Right cardiac atrium (tissue), 5 donors: ENCODE results near the gene STX16. TPM values are rescaled to one million over a fixed set of nuclear protein-coding genes. Genes with fewer than 3 reads are reported as not detected.

Experiments
- ATAC-seq, 2 donors: fragments of 200-7000 bp; cut with Tn5 transposase; one replicate each; pipeline versions ENCODE4 v1.8.0 to v1.9.1; 2020; ENCODE audit warnings: moderate library complexity in 2 of 2, mild to moderate bottlenecking in 1 of 2
- DNase-seq, 3 donors: peaks; one replicate each; pipeline ENCODE4 v3.0.0-alpha.2; 2020
- H3K27ac ChIP-seq: one replicate; pipeline ENCODE4 v1.5.1; 2013; ENCODE audit warnings: mild to moderate bottlenecking, low read length, control low read depth, moderate library complexity
- H3K27me3 ChIP-seq: one replicate; pipeline ENCODE4 v1.6.1; 2013; ENCODE audit not compliant: control insufficient read depth, insufficient read depth
- H3K4me1 ChIP-seq: one replicate; pipeline ENCODE4 v1.6.1; 2013; ENCODE audit warnings: low read length; ENCODE audit not compliant: control insufficient read depth, insufficient read depth
- H3K4me3 ChIP-seq: one replicate; pipeline ENCODE4 v1.5.1; 2013; ENCODE audit warnings: low read length, control low read depth
- H3K9me3 ChIP-seq: one replicate; pipeline ENCODE4 v1.6.1; 2013; ENCODE audit warnings: low read length; ENCODE audit not compliant: control insufficient read depth
- WGBS: extraction: QIAGEN DNeasy Blood & Tissue Kit; methylation state at CpG from one replicate; pipeline ENCODE4 v1.1.7; 2013; 5-methylcytosine and 5-hydroxymethylcytosine counted together
- intact Hi-C, 4 donors: fragments of 100-400 bp; cut with DNase I; formaldehyde crosslinking; loops; one replicate each; pipeline versions ENCODE4 v1.11.0 to v1.14.0; 2022 to 2023
- polyA plus RNA-seq: library from polyadenylated mRNA; stranded (reverse); fragments of 200-250 nt; gene quantifications from one replicate; pipeline ENCODE4 v1.2.3, GENCODE V29; 2013
- total RNA-seq, 4 donors: library from RNA; stranded (reverse); fragmentation: NEBNext Ultra II Directional; extraction: Animal tissue kit (Norgen Biotek cat#: 25700); gene quantifications; one replicate each; pipeline ENCODE4 v1.2.1, GENCODE V29; 2021
- donor health status: healthy with polysubstance abuse.
- donor health status: DM: no; HTN: yes; CAD: no.
- donor health status: DM: no; HTN: no; CAD: no.
- donor health status: DM: no; HTN: yes; CAD: no; lungs with severe emphysema.
- donor health status: DM: yes; HTN: yes; CAD: no.

STX16 gene
- total and polyA plus RNA-seq, 5 donors: 28.0 to 35.0 (median 33.0) TPM

GRCh38 chr20:58709013-58709702 is 58.1 kb downstream of the STX16 start:
- 88% methylated on average over 9 of the region's 9 CpGs for WGBS
- Histone ChIP-seq H3K27me3 (no peaks in the 10 kb centered on the region), H3K9me3 (no peaks in the 10 kb centered on the region), H3K4me3 (no peak overlapping the region), H3K4me1 (no peaks in the 10 kb centered on the region), H3K27ac (no peak overlapping the region)
- DNase-seq: no peak
- ATAC-seq: no peak
- intact Hi-C loops: no loop called here

DNA sequence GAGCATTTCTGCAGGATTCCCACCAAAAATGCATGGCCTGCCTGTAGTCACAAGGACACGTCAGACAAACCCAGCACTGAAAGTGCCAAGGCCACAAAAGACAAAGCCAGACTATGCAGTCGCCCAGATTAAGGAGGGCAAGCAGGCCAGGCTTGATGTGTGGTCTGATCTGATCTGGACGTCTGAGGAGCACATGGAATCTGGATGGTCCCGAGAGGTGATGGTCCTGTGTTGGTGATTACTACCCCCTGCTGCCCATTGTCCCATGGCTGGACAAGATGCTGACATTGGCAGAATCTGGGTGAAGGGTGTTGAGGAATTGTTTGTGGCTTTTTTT is 58.6 kb downstream of the STX16 start:
- H3K4me1 ChIP-seq: no peaks in the 10 kb centered on the region
- intact Hi-C loops: no loop called here
- no peaks in the 10 kb centered on the region for H3K27me3 ChIP-seq
- 84% methylated on average over 4 of the region's 4 CpGs for WGBS
- no peak overlapping the region for H3K27ac ChIP-seq
- no peak overlapping the region for H3K4me3 ChIP-seq
- DNase-seq (no peak), ATAC-seq (no peak)
- no peaks in the 10 kb centered on the region for H3K9me3 ChIP-seq

GRCh38 chr20:58710481-58711265 is 59.6 kb downstream of the STX16 start:
- intact Hi-C loops: no loop called here
- H3K27ac ChIP-seq: no peak overlapping the region
- no peaks in the 10 kb centered on the region for H3K27me3 ChIP-seq
- 88% methylated on average over 17 of the region's 17 CpGs for WGBS
- H3K4me1 ChIP-seq: no peaks in the 10 kb centered on the region
- ATAC-seq (no peak), DNase-seq (peak in 2 of 3 donors; percentile 5 to 30)
- H3K4me3 ChIP-seq: no peak overlapping the region
- H3K9me3 ChIP-seq: no peaks in the 10 kb centered on the region

DNA sequence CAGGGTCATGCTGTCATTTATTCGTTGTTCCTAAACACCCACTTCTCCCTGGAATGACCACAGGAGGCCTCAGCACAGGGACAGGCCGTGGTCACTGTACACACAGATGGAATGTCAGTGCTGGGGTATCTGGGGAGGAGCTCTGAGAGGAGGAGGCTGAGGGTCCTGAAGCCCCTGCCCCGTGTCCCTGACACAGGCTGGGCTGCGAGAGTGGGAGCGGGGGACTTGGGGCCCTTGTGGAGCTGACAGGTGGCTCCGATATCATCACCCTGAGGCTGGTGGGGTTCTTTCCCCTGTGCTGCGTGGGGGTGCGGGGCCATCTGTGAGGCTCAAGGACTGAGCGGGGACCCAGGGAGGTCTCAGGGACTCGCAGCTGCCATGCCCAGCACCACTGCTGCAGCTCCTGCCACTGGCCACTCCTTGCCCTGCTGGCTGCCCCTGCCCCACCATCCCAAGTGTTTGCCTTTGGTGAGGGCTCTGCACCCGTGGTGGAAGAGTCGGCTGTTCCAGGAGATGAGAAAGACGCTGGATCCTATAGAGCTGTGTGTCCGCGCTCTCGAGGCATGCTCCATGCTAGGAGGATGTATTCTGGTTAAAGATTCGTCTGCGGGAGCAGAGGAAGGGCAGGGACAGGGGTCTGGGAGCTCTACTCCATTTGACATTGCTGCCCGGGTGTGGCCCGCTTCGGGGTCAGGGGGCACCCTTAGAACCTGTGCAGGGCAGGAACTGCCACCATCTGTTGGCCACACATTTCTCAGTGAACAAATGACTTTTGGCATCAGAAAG is 60.4 kb downstream of the STX16 start:
- WGBS: 92% methylated on average over 21 of the region's 21 CpGs
- no peaks in the 10 kb centered on the region for H3K9me3 ChIP-seq
- H3K27me3 ChIP-seq: no peaks in the 10 kb centered on the region
- no peak for ATAC-seq
- no peaks in the 10 kb centered on the region for H3K4me1 ChIP-seq
- no peak overlapping the region for H3K4me3 ChIP-seq
- peak in 2 of 3 donors; percentile 4 to 33 for DNase-seq
- no peak overlapping the region for H3K27ac ChIP-seq
- intact Hi-C loops: no loop called here

DNA sequence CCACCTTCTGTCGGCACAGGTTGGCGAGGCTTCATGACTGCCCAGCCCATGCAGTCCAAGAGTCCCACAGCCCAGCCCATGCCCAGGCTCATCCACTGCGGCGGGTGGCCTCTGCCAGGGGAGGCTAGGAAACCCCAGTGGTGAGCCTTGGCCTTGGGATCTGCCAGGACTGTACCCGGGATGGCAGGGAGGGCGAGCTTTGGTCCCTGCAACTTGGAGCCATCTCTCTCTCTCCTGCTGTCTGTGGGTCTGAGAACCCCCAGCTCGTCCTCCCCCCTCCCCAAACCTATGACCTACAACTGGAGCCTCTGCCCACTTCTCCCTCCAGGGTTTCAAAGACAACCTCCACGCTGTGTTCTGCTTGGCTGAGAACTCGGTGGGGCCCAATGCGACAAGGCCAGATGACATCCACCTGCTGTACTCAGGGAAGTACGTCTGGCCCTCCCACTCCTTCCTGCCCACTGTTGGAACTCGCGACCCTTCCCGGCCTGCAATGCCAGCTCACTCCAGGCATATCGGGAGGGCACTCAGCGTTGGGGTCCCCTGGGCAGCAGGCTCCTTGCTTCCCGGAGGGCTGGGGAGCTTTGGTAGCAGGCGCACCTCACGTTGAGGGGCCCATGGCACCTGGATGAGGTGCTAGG is 61.2 kb downstream of the STX16 start:
- H3K9me3 ChIP-seq: no peaks in the 10 kb centered on the region
- H3K27me3 ChIP-seq: no peaks in the 10 kb centered on the region
- ATAC-seq (no peak), DNase-seq (peak in 2 of 3 donors; percentile 8 to 46)
- H3K4me3 ChIP-seq: no peak overlapping the region
- no peaks in the 10 kb centered on the region for H3K4me1 ChIP-seq
- intact Hi-C loops: no loop called here
- no peak overlapping the region for H3K27ac ChIP-seq
- 79% methylated on average over 19 of the region's 19 CpGs for whole genome bisulfite sequencing

DNA sequence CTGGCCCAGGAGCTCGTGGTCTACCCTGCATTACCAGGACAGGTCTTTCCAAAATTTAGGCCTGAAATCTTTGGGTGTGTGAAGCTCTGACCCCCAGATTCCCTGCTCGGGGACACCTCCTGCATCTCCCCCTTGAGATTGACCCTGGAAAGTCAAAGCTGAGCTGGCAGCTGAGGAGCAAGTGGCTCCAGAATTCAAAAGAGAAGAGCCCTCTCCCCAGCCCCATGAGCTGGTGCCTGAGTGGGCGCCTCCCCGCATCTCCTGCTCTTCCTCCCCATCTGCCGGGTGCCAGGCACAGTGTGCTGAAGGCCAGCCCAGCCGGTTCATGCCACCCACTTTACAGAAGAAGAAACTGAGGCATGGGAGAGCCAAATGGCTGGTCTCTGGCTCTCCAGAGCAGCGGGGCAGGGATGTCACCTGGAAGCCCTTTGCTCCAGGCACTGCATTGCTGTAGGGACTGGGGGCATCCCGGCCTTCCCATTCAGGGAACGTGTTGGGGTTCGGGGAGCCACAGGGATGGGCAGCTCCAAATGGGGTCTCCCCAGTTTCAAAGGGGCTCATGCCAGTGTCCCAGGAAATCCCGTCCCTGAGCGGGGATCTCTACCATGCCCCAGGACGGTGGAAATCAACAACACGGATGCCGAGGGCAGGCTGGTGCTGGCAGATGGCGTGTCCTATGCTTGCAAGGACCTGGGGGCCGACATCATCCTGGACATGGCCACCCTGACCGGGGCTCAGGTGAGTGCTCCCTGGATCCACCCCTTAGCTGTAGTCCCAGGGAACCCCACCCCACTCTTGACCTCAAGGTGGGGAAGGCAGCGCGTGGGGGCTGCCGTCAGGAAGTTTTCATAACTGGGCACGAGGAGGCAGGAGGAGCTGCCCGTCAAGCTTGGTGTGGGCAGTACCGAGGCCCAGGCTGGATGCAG is 62.0 kb downstream of the STX16 start:
- intact Hi-C loops: no loop called here
- peak in 2 of 3 donors; percentile 8 to 35 for DNase-seq

DNA sequence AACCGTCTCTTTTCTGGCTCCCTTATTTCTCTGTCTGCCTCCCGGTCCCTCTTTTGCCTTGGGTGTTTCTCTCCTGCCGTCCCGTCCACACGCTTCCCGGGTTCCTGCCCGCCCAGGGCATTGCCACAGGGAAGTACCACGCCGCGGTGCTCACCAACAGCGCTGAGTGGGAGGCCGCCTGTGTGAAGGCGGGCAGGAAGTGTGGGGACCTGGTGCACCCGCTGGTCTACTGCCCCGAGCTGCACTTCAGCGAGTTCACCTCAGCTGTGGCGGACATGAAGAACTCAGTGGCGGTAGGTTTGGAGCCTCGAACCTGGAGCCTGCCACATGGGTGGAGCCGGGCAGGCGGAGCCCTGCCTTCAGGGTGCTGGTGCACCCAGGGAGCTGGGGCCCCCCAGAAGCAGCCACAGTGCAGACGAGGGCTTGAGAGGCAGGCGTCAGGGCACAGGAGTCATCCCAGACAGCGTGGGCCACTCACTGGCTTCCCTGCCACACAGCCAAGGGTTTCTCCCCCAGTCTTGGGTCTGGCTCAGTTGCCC is 62.8 kb downstream of the STX16 start:
- Histone ChIP-seq H3K4me3 (no peak overlapping the region), H3K27ac (no peak overlapping the region), H3K4me1 (no peaks in the 10 kb centered on the region), H3K27me3 (no peaks in the 10 kb centered on the region), H3K9me3 (no peaks in the 10 kb centered on the region)
- DNase-seq (peak in 2 of 3 donors; percentile 6 to 38), ATAC-seq (no peak)
- intact Hi-C loops: no loop called here
- WGBS: 92% methylated on average over 24 of the region's 24 CpGs

More for the DNA sequence above, 62.0 kb downstream of the STX16 start:
- H3K27me3 ChIP-seq: no peaks in the 10 kb centered on the region
- H3K4me3 ChIP-seq: no peak overlapping the region
- no peaks in the 10 kb centered on the region for H3K4me1 ChIP-seq
- no peak for ATAC-seq
- 92% methylated on average over 24 of the region's 24 CpGs for WGBS
- H3K27ac ChIP-seq: no peak overlapping the region
- no peaks in the 10 kb centered on the region for H3K9me3 ChIP-seq

GRCh38 chr20:58714340-58714922 is 63.3 kb downstream of the STX16 start:
- Histone ChIP-seq H3K27me3 (no peaks in the 10 kb centered on the region), H3K27ac (no peak overlapping the region), H3K9me3 (no peaks in the 10 kb centered on the region), H3K4me1 (no peaks in the 10 kb centered on the region), H3K4me3 (no peak overlapping the region)
- intact Hi-C loops: no loop called here
- DNase-seq (peak in 2 of 3 donors; percentile 4 to 34), ATAC-seq (no peak)
- WGBS: 92% methylated on average over 16 of the region's 16 CpGs

DNA sequence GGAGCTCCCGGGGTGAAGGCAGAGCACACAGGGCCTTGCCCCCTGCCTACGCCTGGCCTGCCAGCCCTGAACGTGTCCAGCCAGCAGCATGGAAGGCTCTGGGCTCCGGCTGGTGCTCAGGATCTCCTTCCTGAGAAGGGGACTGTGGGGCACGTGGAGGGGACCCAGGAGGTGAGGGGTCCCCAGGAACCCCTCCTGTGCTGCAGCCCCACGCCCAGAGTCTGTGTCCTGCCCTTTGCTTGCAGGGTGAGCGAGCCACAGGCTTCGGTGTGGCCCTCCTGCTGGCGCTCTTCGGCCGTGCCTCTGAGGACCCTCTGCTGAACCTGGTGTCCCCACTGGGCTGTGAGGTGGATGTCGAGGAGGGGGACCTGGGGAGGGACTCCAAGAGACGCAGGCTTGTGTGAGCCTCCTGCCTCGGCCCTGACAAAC is 63.9 kb downstream of the STX16 start:
- no peak for ATAC-seq
- Histone ChIP-seq H3K27me3 (no peaks in the 10 kb centered on the region), H3K27ac (no peak overlapping the region), H3K4me1 (no peaks in the 10 kb centered on the region), H3K4me3 (no peak overlapping the region), H3K9me3 (no peaks in the 10 kb centered on the region)
- intact Hi-C loops: no loop called here
- WGBS: 93% methylated on average over 14 of the region's 14 CpGs
- DNase-seq: peak in 2 of 3 donors; percentile 10 to 38
